ENCODE results near the gene SH3BP4.

The SH3BP4 gene

DNA sequence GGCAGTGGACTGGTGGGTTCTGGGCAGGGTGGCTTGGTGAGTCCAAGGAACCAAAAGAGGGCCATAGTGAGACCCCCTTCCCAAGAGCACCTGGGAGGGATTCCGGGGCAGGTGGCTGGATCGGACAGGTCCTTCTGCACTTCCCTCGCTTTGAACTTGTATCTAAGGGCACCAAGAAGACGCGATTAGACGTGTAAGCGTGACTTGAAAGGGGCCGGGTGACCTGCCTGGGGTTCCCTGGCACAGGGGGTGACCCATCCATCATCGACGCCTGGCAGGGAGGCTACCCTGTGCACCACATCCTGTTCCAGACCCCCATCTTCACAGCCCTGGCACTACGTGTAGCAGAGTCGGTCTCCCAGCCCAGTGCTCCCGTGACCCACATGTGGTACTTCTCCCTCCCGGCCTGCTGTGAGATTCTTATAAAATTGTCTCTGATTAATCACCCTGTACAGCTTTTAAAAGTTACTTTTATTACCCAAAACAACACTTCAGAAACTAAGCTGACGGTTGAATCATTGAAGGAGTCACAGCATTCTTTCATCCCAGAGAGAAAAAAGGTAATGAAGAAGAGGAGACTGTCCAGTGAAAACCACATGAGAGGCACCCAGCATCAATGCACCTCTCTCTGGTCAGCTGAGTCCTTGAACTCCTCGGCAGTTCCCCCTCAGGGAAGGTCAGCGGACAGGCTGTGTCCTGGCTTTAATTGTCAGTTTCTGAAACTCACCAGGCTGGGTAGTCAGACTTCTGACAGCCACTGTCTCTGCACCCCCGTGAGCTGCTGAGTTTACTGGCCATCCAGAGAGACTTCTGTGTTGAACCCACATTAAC is 13.0 kb downstream of the SH3BP4 start:
- Histone ChIP-seq H3K4me3 (no peak overlapping the region), H3K27ac (no peak overlapping the region)
- TF ChIP-seq, protein P1, sequence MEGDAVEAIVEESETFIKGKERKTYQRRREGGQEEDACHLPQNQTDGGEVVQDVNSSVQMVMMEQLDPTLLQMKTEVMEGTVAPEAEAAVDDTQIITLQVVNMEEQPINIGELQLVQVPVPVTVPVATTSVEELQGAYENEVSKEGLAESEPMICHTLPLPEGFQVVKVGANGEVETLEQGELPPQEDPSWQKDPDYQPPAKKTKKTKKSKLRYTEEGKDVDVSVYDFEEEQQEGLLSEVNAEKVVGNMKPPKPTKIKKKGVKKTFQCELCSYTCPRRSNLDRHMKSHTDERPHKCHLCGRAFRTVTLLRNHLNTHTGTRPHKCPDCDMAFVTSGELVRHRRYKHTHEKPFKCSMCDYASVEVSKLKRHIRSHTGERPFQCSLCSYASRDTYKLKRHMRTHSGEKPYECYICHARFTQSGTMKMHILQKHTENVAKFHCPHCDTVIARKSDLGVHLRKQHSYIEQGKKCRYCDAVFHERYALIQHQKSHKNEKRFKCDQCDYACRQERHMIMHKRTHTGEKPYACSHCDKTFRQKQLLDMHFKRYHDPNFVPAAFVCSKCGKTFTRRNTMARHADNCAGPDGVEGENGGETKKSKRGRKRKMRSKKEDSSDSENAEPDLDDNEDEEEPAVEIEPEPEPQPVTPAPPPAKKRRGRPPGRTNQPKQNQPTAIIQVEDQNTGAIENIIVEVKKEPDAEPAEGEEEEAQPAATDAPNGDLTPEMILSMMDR (IDR thresholded peaks at IDR 0.05), result no peak
- no peak for DNase-seq (ENCODE audit: low spot score)

DNA sequence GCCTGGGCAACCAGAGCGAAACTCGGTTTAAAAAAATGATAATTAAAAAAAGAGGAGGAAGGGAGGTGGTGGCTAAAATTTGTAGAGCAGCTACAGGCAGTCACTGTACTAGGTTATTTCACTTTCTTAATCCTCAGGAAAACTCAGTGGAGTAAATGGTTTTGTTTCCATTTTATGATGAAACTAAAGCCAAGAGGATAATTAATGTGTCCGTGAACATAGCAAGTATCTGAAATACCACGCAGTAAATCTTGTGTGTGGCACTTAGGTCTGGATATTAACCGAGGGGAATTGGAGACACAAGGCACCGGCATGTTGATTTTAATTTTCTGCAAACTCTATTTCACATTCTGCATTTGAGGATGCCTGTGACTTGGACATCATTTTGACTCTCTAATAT is 14.5 kb downstream of the SH3BP4 start:
- no peak overlapping the region for H3K4me3 ChIP-seq
- DNase-seq (ENCODE audit: low spot score), result no peak
- TF ChIP-seq, protein P1 (IDR thresholded peaks at IDR 0.05), result no peak
- no peak overlapping the region for H3K27ac ChIP-seq

DNA sequence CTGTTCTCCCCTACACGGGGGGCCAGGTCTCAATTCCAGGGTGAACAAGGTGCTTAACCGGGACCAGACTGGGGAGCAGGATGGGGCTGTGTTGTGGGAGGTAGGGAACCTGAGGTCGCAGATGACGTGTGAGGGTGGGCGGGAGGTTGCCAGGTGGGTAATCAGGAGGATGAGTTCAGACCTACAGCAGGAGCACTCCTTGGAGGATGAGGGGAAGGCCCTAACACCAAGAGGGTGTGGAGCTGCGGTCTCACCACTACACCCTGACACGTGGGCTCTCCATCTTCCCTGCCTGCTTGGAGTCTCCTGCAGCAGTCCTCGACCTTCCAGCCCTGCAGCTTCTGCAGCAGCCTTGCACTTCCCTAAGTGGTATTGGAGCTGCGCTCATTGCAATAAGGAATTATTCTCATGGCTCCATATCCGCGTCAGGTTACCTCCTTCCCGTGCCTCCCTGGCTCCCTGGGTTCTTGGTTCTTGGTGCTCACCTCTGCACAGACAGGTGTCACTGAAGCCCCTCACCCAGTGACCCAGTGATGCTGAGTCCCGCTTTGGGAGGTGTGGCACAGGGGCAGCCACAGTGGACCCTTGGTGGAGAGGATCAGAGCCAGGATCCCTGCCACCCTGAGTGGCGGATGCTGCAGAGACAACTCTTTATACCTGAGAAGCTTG is 15.5 kb downstream of the SH3BP4 start:
- Histone ChIP-seq H3K27ac (no peak overlapping the region), H3K4me3 (no peak overlapping the region)
- TF ChIP-seq, protein P1 (IDR thresholded peaks at IDR 0.05), result no peak
- DNase-seq (ENCODE audit: low spot score), result peak; percentile 11

DNA sequence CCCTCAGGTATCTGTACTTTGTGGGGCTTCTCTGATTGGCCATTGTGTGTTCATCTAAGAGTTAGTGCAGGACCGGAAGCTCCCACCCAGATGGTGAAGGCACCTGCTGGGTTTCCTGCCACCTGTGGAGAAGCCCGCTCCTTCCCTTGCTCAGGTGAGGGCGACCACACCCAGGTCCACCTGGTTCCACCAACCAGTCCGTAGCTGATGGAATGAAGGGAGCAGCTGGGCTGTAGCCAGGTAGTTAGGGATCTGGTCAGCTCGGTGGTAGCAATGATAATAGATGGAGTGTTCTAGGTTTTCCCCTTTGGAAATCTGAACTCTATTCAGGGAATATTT is 16.0 kb downstream of the SH3BP4 start:
- TF ChIP-seq, protein P1 (IDR thresholded peaks at IDR 0.05), result no peak
- no peak overlapping the region for H3K27ac ChIP-seq
- no peak for DNase-seq (ENCODE audit: low spot score)
- H3K4me3 ChIP-seq, result no peak overlapping the region

DNA sequence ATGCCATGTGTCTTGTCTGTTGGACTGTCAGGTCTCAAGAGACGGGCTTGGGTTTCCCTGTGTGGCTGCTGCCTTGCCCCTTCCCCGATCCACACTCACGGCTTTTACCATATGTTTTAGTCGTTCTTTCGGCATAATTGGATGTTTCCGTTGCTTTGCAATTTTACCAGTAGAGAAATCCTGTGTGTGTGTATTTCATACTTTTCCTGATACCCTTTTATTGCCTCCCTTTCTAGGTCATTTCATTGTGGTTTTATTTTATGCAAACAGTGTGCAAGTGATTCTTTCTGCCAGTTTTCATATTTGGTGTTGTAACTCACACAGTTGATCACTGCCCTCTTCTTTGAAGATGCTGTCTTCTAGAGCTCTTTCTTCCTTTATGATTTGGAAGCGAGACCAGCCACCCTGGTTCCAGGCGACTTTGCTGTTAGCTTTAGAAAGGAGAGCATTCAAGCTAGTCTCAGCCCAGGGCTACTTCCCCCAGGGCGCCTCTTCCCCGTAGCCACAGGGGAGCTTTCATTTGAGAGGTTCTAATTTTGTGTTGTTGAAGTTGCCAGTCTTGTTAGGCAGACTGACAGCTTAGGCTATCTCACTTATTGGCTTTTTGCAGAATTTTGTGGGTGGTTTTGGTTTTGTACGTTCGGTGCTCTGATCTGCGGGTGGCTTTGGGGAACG is 17.0 kb downstream of the SH3BP4 start:
- TF ChIP-seq, protein P1 (IDR thresholded peaks at IDR 0.05), result no peak
- no peak for DNase-seq (ENCODE audit: low spot score)
- no peak overlapping the region for H3K27ac ChIP-seq

DNA sequence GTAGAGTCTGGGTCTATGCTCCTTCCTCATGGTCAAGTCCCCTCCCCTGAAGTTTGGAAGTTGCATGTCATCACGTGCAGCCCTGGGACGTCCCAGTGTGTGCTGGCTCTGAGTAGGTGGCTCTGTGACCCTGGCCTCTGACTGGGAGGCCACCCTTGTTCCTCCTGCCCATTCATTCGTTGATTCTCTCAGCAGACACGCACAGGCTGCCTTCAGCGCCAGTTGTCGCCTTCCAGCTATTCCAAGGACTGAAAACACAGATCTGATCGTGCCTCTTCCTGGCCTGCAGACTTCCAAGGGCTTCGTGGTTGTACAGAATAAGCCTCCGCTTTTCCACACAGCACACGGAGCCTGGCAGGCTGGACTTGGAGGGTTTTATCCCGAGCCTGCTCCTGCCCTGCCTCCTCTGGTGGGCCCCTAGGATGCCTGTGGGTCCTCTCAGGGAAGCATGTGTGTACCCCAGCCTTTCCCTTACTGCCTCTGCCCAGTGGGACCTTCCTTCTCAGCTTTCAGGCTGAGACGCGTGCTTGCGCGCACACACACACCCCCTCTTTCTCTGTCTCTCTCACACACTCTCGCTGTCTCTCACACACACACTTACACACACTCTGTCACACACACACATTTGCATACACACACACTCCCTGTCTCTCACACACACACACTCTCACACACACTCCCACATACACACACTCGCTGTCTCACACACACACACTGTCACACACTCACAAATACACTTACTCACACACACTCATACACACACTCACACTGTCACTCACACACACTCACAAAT is 17.7 kb downstream of the SH3BP4 start:
- Histone ChIP-seq H3K27ac (no peak overlapping the region), H3K4me3 (no peak overlapping the region)
- TF ChIP-seq, protein P1 (IDR thresholded peaks at IDR 0.05), result no peak
- no peak for DNase-seq (ENCODE audit: low spot score)

More for the DNA sequence above, 17.0 kb downstream of the SH3BP4 start:
- no peak overlapping the region for H3K4me3 ChIP-seq

Measured in coronary artery (tissue), 2 donors.